Lower leg skin (tissue), 3 donors: ENCODE results near the gene GAGE10.
"Not testable (repeated sequence)": the region's sequence is repeated elsewhere in the genome, so short reads cannot be mapped to it uniquely, and the experiment has no call there.

Source experiments
- POLR2A ChIP-seq, 2 donors: fragments of 450-650 bp; IDR thresholded peaks; one replicate each; pipeline ENCODE4 v1.6.1; 2016 to 2017; ENCODE audit warnings: antibody characterized with exemption in 2 of 2, mild to moderate bottlenecking in 1 of 2, moderate library complexity in 1 of 2
- TF ChIP-seq, protein P1 (sequence below), 3 donors: fragments of 450-650 bp; IDR thresholded peaks; one replicate each; pipeline ENCODE4 v1.5.1; 2016; ENCODE audit warnings: antibody characterized with exemption in 3 of 3, mild to moderate bottlenecking in 3 of 3, moderate library complexity in 2 of 3

DNA sequence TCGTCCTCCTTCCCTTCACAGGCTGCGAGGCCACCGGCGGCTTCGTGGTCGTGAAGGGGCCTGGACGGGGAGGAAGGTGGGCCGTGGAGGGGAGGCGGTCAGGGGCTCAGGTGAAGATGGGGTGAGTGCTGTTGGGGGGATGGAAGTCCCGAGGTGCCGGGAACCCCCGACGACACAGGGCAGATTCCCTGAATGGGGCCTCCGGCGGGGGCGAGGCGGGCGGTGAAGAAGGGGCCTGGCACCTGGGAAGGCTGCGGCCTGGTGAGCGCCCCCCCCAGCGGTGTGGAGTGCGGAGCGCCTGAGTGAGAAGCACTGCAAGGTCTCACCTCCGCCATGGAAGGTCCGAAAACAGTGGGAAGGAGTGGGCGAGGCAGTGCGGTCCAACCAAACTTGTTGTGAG is 18.8 kb downstream of the GAGE10 start:
- TF ChIP-seq, protein P1, sequence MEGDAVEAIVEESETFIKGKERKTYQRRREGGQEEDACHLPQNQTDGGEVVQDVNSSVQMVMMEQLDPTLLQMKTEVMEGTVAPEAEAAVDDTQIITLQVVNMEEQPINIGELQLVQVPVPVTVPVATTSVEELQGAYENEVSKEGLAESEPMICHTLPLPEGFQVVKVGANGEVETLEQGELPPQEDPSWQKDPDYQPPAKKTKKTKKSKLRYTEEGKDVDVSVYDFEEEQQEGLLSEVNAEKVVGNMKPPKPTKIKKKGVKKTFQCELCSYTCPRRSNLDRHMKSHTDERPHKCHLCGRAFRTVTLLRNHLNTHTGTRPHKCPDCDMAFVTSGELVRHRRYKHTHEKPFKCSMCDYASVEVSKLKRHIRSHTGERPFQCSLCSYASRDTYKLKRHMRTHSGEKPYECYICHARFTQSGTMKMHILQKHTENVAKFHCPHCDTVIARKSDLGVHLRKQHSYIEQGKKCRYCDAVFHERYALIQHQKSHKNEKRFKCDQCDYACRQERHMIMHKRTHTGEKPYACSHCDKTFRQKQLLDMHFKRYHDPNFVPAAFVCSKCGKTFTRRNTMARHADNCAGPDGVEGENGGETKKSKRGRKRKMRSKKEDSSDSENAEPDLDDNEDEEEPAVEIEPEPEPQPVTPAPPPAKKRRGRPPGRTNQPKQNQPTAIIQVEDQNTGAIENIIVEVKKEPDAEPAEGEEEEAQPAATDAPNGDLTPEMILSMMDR (IDR thresholded peaks at IDR 0.05), result not testable (repeated sequence)
- not testable (repeated sequence) for TF ChIP-seq POLR2A (IDR thresholded peaks at IDR 0.05)
